NCI-H1092 treated with DMSO at 0.1 percent for 48 hours (cell line): ENCODE data around the gene KANK3.
"Not testable (repeated sequence)": the region's sequence is repeated elsewhere in the genome, so short reads cannot be mapped to it uniquely, and the experiment has no call there.

Source experiments
- DNase-seq: peaks from one replicate; lab custom pipeline; 2025; lab: John Stamatoyannopoulos, UW

Gene KANK3

DNA sequence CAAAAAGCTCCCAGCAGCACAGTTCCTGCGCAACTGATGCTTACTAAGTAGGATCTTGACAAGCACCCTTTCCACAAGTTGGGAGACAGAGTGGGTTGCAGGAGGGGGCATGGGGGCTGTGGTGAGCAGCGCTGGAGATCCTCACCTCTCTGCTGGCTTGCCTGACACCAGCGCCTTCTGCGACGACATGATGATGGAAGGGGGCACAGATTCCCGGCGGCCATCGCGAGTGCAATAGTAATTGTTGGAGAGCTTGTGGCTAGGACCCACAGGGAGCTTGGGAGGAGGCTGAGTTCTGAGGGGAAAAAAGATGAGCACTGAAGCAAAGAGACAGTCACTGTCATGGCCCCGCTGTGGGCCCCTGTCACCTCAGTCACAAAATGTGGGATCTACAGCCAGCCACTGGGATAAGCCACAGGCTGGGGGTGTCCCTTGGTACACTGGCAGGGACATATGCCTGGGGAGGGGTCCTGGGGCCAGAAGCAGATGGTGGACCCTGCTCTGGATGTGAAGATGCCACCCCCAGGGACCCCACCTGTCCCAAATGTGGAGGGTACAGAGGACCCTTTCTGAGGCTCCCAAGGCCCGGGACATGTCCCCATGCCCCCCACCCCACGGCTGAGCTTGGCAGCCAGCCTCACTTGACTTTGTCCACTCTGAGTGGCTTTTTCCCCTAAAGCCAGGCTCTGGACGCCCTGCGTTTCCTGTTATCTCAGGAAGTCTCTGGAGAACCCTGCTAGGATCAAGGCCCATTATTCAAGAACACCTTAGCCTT is 26.5 kb downstream of the KANK3 start:
- DNase-seq, result no peak

DNA sequence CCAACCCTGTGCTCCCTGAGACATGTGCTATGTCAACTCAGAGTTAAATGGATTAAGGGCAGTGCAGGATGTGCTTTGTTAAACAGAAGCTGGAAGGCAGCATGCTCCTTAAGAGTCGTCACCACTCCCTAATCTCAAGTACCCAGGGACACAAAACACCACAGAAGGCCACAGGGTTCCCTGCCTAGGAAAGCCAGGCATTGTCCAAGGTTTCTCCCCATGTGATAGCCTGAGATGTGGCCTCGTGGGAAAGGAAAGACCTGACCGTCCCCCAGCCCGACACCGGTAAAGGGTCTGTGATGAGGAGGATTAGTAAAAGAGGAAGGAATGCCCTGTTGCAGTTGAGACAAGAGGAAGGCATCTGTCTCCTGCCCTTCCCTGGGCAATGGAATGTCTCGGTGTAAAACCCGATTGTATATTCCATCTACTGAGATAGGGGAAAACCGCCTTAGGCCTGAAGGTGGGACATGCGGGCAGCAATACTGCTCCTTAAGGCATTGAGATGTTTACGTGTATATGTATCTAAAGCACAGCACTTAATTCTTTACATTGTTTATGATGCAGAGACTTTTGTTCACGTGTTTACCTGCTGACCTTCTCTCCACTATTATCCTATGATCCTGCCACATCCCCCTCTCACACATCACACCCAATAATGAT is 28.0 kb downstream of the KANK3 start:
- not testable (repeated sequence) for DNase-seq

DNA sequence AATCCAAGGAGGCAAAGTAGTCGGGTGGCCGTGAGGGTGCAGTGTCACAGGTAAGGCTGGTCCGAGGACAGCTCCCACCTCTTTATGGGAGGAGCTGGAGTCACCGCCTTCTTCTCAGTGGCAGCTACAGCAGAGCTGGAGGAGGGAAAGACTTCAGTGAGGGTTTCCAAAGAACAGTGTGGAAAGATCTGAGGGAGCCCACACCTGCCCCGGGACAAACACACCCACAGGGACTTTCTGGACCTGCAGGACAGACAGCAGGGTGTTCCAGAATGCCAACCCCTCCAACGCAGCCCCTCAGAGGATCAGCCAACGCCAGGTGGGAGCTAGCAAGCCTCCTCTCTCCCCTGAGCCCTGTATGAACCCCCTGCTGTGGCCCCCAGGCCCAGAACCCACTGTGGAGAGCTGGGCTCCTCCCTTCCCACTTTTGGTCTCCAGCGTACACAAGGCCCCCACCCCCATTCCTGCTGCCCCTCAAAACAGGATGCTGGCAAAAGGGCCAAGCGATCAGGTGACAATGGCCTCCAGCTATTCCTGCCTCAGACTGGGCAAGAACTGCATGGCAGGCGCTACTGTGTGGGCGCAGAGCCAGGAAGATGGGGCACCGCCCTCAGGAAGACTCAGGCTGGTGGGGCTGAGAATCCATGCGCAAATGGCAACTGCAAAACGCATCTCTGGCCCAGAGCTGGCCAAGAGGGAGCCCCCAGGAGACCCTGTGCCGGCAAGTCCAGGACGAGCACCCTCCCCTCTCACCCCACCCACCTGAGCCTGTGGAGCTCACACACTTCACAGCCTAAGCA is 31.4 kb downstream of the KANK3 start:
- no peak for DNase-seq

DNA sequence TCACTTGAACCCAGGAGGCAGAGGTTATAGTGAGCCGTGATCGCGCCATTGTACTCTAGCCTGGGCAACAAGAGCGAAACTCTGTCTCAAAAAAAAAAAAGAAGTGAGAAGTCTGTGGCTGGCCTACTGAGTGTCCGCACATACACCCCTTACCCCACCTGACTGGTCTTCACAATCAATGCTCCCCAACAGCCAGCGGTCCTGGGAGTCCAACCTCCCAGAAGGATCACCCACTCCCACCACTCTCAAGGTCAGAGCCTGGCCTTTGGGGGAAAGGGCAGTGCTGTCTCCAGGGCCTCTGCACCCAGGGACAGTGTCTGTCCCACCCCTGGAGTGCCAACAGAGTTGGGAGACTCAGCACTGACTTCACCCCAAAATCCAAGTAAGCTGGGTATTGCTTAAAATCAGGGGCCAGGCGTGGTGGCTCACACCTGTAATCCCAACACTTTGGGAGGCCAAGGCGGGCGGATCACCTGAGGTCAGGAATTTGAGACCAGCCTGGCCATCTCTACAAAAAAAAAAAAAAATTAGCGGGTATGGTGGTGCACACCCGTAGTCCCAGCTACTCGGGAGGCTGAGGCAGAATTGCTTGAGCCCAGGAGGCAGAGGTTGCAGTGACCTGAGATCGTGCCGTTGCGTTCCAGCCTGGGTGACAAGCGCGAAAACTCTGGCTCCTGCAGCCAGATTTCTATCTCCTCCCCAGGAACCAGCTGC is 32.6 kb downstream of the KANK3 start:
- no peak for DNase-seq

DNA sequence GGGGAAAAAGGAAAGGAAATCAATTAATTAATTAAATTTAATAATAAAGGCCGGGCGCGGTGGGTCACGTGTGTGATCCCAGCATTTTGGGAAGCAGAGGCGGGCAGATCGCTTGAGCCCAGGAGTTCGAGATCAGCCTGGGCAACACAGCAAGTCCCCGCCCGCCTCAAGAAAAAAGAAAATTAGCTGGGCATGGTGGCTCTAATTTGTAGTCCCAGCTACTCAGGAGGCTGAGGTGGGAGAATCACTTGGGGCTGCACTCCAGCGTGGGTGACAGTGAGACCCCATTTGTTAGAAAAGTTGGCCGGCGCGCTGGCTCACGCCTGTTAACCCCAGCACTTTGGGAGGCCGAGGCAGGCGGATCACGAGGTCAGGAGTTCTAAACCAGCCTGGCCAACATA is 34.2 kb downstream of the KANK3 start:
- no peak for DNase-seq

- DNase-seq, result peak; percentile 94
These were observed 34.8 kb downstream of the KANK3 start, which contains the start of gene CD320 for GRCh38 chr19:8307965-8308866. Gene CD320, minus strand, starts transcription at chr19:8308358. Its CDS starts 68 bp downstream, at chr19:8308290.

GRCh38 chr19:8307400-8307964 is 35.6 kb downstream of the KANK3 start:
- no peak for DNase-seq

GRCh38 chr19:8306235-8307054 is 36.6 kb downstream of the KANK3 start:
- DNase-seq, result no peak

- no peak for DNase-seq
These were observed 37.3 kb downstream of the KANK3 start for GRCh38 chr19:8305798-8306197.

- no peak for DNase-seq
These were observed 38.0 kb downstream of the KANK3 start for GRCh38 chr19:8304841-8305621.

DNA sequence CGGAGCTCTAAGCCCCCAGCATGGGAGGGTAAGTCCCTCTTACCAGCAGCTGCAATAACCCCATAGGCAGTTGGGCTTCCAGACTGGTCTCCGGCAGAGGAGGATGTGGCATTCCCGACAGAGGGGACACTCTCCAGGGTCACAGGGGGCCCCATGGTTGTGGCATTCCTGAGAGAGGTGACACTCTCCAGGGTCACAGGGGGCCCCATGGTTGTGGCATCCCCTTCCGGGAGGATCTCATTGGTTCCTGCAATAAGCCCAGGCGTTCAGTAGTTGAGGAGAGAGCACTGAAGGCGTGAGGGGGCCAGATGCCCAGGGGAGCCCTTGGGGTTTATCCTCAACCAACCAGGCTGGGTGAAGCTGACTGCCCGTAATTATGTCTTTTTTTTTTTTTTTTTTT is 40.3 kb downstream of the KANK3 start:
- DNase-seq, result no peak

GRCh38 chr19:8302357-8302691 is 40.7 kb downstream of the KANK3 start:
- DNase-seq, result no peak

DNA sequence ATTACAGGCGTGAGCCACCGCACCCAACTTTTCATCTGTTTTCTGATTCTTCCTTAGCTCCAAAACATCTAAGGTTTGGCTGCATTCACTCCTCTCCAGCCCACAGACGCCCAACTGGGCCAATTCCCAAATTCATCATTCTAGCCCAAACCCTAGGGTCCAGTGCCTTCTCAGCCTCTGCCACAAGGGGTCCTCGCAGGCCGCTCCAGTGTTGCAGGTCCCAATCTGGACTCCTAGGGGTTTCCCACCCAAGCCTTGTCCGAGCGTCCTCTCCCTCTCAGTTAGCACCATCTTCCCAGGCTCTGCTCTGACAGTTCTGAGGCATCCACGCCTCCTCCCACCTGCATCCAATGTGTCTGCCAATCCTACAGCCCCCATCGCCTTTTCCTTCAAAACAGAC is 51.7 kb downstream of the KANK3 start:
- not testable (repeated sequence) for DNase-seq

- not testable (repeated sequence) for DNase-seq
These were observed 66.6 kb downstream of the KANK3 start for GRCh38 chr19:8276508-8276907.
